ENCODE data around the gene NOX4.

DNA sequence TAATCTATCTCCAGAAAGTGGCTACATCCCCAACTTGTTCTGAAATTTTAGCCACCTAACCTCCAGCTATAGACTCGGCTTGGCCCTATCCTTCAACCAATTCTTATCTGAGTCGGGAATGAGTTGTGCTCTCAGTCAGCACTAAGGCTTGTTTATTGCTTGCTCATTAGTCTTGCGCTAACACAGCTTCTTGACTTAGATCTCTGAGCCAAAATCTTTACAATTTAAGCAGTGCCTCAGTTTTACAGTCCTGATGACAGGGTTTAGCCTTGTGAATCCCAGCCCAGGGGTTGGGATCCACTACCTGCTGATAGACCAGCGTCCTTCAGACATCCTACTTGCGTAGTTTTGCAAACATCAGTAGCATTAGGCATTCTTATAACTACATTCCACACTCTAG, 144.6 kb downstream of the NOX4 start:
- TF ChIP-seq, protein P1, sequence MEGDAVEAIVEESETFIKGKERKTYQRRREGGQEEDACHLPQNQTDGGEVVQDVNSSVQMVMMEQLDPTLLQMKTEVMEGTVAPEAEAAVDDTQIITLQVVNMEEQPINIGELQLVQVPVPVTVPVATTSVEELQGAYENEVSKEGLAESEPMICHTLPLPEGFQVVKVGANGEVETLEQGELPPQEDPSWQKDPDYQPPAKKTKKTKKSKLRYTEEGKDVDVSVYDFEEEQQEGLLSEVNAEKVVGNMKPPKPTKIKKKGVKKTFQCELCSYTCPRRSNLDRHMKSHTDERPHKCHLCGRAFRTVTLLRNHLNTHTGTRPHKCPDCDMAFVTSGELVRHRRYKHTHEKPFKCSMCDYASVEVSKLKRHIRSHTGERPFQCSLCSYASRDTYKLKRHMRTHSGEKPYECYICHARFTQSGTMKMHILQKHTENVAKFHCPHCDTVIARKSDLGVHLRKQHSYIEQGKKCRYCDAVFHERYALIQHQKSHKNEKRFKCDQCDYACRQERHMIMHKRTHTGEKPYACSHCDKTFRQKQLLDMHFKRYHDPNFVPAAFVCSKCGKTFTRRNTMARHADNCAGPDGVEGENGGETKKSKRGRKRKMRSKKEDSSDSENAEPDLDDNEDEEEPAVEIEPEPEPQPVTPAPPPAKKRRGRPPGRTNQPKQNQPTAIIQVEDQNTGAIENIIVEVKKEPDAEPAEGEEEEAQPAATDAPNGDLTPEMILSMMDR (IDR thresholded peaks at IDR 0.05): no peak
- TF ChIP-seq EP300 (IDR thresholded peaks at IDR 0.05) (no peak), POLR2AphosphoS5 (IDR thresholded peaks at IDR 0.05) (no peak), POLR2A (IDR thresholded peaks at IDR 0.05) (no peak)

Data from stomach (tissue), 4 donors.